ENCODE results near the gene FOLH1.
"Not testable (repeated sequence)": the region's sequence is repeated elsewhere in the genome, so short reads cannot be mapped to it uniquely, and the experiment has no call there.

Gene FOLH1

GRCh38 chr11:49175378-49175777, 33.0 kb downstream of the FOLH1 start:
- not testable (repeated sequence) for DNase-seq

GRCh38 chr11:49174691-49175366, 33.6 kb downstream of the FOLH1 start:
- not testable (repeated sequence) for DNase-seq

GRCh38 chr11:49171613-49172012, 36.8 kb downstream of the FOLH1 start:
- not testable (repeated sequence) for DNase-seq

- not testable (repeated sequence) for DNase-seq
Measured at GRCh38 chr11:49169579-49169978, 38.8 kb downstream of the FOLH1 start.

GRCh38 chr11:49168992-49169391, 39.4 kb downstream of the FOLH1 start:
- DNase-seq = not testable (repeated sequence)

- no peak for DNase-seq
Measured at GRCh38 chr11:49151211-49151610, 57.2 kb downstream of the FOLH1 start.

GRCh38 chr11:49102356-49102755, 106.0 kb downstream of the FOLH1 start:
- DNase-seq = not testable (repeated sequence)
